GM10266 (cell line): ENCODE measurements around the gene RGS6.

Source experiments
- DNase-seq: peaks from one replicate; pipeline ENCODE4 v3.0.0; 2012; ENCODE audit errors: extremely low spot score
- CTCF ChIP-seq: IDR thresholded peaks from 2 replicates; pipeline ENCODE4 v1.5.1; 2012; ENCODE audit warnings: mild to moderate bottlenecking, low read depth; ENCODE audit not compliant: control insufficient read depth, insufficient read depth; ENCODE audit errors: missing control alignments

The RGS6 gene

GRCh38 chr14:72172597-72172996 is 240.4 kb downstream of the RGS6 start:
- no peak for DNase-seq
- no peak for TF ChIP-seq CTCF

DNA sequence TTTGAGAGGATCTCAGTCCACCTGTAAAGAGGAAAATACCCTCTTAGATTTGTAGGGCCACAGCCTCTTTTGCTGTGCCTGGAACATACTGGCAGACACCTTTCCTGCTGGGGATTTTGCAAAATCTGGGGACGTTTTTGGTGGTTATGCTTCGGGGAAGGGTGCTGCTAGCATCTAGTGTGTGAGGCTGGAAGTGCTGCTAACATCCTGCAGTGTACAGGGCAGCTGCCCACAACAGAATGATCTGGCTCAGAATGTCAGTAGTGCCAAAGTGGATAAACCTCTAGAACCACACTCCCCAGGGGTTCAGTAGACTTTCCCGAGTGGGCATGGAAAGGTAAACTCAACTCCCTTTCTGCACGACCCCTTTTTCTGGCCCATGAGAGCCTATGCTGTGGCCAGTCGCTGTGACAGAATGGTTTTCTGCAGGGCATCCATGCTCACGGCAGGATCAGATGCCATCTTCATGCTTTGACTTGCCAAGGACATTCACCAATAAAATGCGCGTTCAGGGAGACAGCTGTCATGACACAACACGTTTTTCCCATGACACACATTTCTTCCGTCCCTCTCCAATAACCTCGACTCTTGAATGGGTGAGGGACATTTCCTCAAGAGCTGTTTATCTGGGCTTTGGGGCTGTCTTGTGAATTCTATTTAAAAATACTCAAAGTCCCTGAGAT is 240.9 kb downstream of the RGS6 start:
- no peak for DNase-seq

DNA sequence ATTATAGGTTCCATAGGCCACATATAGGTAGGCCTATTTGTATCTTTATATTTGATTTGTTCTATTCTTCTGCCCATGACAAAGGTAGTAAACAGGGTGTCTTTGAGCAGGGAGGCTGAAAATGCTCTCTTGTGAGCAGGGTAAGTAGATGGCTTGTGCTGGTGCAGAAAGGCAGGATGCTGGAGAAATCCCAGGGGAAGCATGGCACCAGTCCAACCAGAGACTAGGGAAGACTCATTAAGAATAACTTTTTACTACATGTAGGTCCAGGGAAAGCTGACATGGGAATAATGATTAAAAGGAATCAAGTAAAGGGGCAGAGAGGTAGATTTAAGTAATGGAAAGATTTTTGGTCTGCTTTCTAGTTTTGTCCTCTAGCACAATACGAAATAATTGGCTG is 245.0 kb downstream of the RGS6 start:
- no peak for TF ChIP-seq CTCF

More for the DNA sequence above, 240.9 kb downstream of the RGS6 start:
- TF ChIP-seq CTCF = no peak

DNA sequence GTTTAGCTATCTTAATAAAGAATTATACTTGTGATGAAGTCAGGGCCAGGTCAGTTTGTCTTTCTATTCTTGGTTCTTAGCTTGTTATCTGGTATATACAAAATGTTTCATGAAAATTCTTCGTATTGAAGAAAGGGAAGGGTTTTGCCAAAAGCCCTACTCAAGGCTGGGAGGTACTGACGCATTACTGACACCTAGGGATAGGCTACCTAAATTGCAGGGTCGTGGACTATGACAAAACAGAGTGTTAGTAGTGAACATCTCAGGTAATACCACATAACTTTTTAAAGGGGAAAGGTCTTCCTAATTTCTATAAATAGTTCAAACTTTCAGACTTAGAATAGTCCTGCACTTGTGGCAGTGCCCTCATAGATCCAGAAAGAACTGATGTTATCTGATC is 246.3 kb downstream of the RGS6 start:
- no peak for TF ChIP-seq CTCF
- no peak for DNase-seq

More for the DNA sequence above, 245.0 kb downstream of the RGS6 start:
- no peak for DNase-seq

DNA sequence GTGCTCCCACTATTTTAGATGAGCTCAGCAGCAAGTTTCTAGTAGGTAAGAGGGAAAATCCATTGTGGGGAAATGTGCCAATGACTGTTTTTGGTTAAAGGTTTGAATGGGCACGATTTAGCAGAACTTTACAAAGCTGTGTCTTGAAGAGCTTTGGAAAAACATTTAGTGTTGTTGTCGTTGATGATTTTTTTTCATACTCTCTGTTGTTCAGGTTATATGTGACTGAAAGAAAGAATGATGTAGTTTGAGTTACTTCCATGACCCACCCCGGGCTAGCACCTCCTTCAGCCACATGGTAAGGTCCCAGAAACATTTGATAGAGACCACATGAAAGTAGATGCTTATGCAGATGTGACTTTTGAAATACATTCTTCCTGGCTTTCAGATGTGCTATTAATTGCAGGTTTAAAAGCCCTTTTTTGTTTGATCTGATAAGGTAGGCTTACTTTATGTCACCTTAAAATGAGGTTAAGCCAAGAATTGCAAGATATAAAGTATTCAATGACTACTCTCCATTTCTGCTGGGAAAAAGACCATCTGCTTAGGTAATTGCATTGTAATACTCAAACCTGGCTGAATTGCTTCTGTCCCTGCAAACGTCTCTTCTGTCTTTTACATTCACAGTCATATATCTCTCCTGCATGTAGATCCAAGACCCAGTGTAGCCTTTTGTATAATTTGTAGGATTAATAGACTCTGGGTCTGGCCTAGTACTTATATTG is 250.6 kb downstream of the RGS6 start:
- no peak for TF ChIP-seq CTCF
- no peak for DNase-seq

DNA sequence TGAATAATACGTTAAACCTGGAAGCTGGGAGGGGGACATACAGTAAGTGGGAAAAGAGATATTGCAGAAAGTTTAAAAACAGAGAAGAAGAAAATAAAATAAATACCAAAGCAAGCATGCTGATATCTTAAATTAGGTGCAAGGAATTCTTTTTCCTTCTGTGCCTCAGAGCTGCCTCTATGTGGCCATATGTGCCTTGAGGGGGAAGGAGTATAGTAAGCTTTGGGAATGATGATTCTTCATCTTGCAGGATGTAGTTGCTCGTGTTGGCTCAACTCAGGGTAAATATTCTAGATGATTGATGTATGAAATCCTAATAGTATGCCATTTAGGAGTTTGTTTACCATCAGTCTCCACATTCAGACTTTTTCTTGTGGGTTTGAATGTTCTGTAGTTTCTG is 251.4 kb downstream of the RGS6 start:
- no peak for DNase-seq
- TF ChIP-seq CTCF = no peak

- no peak for TF ChIP-seq CTCF
- DNase-seq = no peak
Observed at GRCh38 chr14:72186523-72186922, 254.3 kb downstream of the RGS6 start.
